G401.6 (cell line): ENCODE data around the gene AKAP1.

ENCODE experiments used
- FAIRE-seq: peaks from 2 replicates; lab custom pipeline; 2012; peaks lifted over from hg19 to GRCh38; lab: Jason Lieb, UNC

Gene AKAP1

DNA sequence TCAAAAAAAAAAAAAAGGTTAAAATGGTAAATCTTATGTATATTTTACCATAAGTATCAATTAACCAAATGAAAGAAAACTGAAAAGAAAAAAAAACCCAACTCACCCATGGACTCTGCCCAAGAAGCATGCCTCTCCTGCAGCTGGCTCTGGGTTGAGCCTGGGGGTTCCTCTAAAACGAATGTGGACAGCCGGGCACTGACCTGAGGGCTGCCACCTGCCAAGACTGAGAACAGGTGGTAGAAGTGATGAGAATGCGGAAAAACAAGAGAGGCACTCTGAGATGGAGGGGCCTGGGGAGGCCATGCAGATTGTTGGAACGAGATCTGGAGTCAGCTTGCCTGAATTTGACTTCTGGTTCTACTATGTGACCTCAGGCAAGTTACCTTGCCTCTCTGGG is 85.8 kb downstream of the AKAP1 start:
- FAIRE-seq, result no peak
